Tibial nerve (tissue), 3 donors: ENCODE data around the gene ALAS2.

Experiments
- POLR2A ChIP-seq, 2 donors: fragments of 450-650 bp; IDR thresholded peaks; one replicate each; pipeline ENCODE4 v1.6.1; 2017; ENCODE audit warnings: antibody characterized with exemption in 2 of 2, mild to moderate bottlenecking in 2 of 2, moderate library complexity in 2 of 2
- TF ChIP-seq, protein P1 (sequence below), 5 experiments: fragments of 200-600 bp in 3 of 5; fragments of 450-650 bp in 2 of 5; sonication (generic) in 3 of 5; IDR thresholded peaks; one replicate each; pipeline ENCODE4 v1.5.1; 2016 to 2019; ENCODE audit warnings: antibody characterized with exemption in 5 of 5, mild to moderate bottlenecking in 3 of 5, moderate library complexity in 2 of 5

DNA sequence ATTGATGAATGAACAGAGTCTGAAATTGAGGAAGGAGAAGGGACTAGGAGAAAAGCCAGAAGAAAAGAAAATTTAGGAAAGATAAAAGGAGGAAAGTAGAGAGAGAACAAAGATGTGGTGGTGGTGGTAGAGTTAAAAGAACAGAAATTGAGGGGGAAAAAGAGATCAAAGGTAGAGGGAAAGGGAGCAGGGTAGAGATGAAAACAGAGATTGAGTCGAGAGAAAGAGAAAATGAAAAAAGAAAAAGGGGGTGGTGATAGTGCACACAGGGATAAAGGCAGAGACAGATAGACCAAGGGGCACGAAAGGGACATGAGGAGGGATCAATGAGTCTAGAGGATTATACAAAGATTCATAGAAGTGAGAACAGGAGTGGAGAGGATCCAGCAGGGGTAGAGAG is 3.9 kb downstream of the ALAS2 start:
- TF ChIP-seq, protein P1, sequence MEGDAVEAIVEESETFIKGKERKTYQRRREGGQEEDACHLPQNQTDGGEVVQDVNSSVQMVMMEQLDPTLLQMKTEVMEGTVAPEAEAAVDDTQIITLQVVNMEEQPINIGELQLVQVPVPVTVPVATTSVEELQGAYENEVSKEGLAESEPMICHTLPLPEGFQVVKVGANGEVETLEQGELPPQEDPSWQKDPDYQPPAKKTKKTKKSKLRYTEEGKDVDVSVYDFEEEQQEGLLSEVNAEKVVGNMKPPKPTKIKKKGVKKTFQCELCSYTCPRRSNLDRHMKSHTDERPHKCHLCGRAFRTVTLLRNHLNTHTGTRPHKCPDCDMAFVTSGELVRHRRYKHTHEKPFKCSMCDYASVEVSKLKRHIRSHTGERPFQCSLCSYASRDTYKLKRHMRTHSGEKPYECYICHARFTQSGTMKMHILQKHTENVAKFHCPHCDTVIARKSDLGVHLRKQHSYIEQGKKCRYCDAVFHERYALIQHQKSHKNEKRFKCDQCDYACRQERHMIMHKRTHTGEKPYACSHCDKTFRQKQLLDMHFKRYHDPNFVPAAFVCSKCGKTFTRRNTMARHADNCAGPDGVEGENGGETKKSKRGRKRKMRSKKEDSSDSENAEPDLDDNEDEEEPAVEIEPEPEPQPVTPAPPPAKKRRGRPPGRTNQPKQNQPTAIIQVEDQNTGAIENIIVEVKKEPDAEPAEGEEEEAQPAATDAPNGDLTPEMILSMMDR (IDR thresholded peaks at IDR 0.05), result no peak
- TF ChIP-seq POLR2A (IDR thresholded peaks at IDR 0.05), result no peak
